ENCODE results near the gene KRT86.
"Not testable (repeated sequence)": the region's sequence is repeated elsewhere in the genome, so short reads cannot be mapped to it uniquely, and the experiment has no call there.

The KRT86 gene

DNA sequence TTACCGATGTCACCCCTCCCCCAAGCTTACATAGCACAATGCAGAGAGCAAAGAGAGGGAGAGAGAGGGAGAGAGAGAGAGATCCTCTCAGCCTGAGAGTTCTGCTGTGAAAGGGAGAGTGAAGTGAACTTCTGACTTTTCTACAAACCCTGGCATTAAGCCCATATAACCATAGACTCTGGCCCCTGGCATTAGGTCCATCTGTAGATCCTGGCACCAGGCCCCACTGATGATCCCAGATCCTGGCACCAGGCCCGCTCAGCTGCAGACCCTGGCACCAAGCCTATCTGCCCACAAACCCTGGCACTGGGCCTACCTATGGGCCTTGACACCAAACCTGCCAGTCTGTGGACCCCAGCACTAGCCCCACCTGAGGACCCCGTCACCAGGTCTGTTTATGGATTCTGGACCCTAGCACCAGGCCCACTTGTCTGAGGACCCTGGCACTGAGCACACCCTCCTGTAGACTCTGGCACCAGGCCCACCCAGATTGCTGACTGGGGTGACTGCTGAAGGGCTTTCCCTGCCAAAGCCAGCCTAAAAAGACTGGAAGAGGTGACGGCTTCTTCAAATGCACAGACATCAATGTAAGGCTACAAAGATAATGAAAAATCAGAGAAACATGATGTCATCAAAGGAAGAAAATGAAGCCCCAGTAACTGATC, 61.3 kb downstream of the KRT86 start:
- ATAC-seq, result no peak
- Mint-ChIP-seq H3K4me3 (no peak overlapping the region), H3K27ac (no peak overlapping the region), H3K36me3 (no peaks in the 10 kb centered on the region), H3K9me3 (peaks cover 4% of the 10 kb centered on the region), H3K4me1 (peaks cover 7% of the 10 kb centered on the region)
- no peak for DNase-seq (ENCODE audit: low spot score in 2 of 2)

DNA sequence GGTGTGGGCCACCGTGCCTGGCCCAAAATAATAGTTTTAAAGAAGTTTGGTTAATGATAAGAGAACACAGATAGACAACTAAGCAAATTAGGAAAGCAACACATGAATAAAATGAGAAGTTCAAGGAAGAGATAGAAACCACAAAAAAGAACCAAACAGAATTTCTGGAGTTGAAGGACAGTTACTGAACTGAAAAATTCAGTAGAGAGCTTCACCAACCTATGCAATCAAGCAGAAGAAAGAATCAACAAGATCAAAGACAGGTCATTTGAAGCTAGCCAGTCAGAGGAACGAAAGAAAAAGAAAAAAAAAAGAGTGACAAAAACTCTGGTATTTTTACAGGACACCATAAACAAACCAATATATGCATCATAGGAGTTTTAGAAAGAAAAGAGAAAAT, 62.2 kb downstream of the KRT86 start:
- Mint-ChIP-seq H3K27ac (no peak overlapping the region), H3K9me3 (peaks cover 4% of the 10 kb centered on the region), H3K36me3 (no peaks in the 10 kb centered on the region), H3K4me3 (no peak overlapping the region), H3K4me1 (peaks cover 7% of the 10 kb centered on the region)
- no peak for DNase-seq (ENCODE audit: low spot score in 2 of 2)
- ATAC-seq, result no peak

DNA sequence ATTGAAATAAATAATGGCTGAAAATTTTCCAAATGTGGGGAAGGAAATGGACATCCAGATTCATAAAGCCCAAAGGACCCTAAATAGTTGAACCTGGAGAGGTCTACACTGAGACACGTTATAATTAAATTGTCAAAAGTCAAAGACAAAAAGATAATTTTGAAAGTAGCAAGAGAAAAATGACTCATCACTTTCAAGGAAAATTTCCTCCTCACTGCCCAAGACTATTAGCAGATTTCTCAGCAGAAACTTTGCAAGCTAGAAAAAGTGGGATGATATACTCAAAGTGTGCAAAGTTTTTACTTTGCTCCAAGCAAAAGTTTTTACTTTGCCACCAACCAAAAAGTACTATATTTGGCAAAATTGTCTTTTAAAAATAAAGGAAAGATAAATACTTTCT, 62.6 kb downstream of the KRT86 start:
- no peak for DNase-seq (ENCODE audit: low spot score in 2 of 2)
- H3K9me3 Mint-ChIP-seq, result peaks cover 4% of the 10 kb centered on the region
- H3K27ac Mint-ChIP-seq, result no peak overlapping the region
- no peak for ATAC-seq
- H3K4me1 Mint-ChIP-seq, result peaks cover 7% of the 10 kb centered on the region
- H3K36me3 Mint-ChIP-seq, result no peaks in the 10 kb centered on the region
- no peak overlapping the region for H3K4me3 Mint-ChIP-seq

DNA sequence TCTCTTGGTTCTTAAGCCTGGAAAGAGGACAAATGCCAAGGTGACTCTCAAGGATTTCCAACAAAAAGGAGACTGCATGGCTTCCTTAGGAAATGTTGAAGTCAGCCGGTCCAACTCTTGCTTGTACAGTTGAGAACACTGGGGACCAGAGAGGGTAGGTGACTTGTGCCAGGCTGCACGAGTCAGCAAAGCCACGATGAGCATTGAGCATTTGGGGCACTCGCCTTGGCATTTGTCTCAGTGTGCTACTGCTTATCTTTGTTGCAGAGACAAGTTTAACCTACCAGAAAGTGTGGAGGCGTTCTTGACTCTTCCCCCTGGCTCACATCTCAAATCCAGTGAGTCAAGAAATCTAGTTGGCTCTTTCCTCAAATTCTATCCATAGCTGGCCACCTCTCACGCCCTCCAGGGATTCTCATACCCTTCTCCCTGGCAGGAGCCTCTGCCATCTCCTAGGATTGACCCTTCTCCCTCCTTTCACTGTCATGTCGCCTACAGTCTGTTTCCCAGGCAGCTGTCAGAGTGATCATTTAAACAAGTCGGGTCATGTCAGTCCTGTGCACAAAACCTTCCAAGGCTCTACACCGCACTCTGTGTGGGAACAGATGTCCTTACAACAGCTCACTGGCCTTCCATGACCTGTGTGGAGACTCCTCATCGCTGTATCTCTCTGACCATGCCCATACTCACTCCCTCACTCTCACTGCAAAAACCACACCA, 64.0 kb downstream of the KRT86 start:
- ATAC-seq, result no peak
- peaks cover 7% of the 10 kb centered on the region for H3K4me1 Mint-ChIP-seq
- H3K36me3 Mint-ChIP-seq, result no peaks in the 10 kb centered on the region
- no peak overlapping the region for H3K27ac Mint-ChIP-seq
- H3K4me3 Mint-ChIP-seq, result no peak overlapping the region
- DNase-seq (ENCODE audit: low spot score in 2 of 2), result no peak
- peaks cover 4% of the 10 kb centered on the region for H3K9me3 Mint-ChIP-seq

DNA sequence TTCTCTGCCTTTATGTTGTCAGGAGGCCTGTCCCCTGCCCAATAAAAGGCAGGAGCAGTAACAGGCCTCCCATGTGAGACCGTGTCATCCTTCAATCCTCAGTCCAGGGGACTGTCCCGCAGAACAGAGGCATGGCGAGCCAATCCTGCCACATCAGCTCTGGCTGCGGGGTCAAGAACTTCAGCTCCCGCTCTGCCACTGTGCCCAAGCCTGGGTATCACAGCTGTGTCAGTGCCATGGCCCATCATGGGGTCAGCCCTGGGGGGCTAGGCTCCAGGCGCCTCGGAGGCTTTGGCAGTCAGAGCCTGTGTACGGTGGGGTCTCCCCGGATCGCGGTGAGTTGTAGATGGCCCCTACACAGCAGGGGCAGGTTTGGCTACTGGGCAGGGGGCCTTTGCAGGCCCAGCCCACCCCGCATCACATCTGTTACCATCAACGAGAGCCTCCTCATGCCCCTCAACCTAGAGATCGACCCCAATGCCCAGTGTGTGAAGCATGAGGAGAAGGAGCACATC, 66.7 kb downstream of the KRT86 start:
- Mint-ChIP-seq H3K4me3 (no peak overlapping the region), H3K4me1 (peaks cover 7% of the 10 kb centered on the region), H3K36me3 (no peaks in the 10 kb centered on the region), H3K9me3 (peaks cover 4% of the 10 kb centered on the region), H3K27ac (no peak overlapping the region)
- DNase-seq (ENCODE audit: low spot score in 2 of 2) (no peak), ATAC-seq (no peak)

DNA sequence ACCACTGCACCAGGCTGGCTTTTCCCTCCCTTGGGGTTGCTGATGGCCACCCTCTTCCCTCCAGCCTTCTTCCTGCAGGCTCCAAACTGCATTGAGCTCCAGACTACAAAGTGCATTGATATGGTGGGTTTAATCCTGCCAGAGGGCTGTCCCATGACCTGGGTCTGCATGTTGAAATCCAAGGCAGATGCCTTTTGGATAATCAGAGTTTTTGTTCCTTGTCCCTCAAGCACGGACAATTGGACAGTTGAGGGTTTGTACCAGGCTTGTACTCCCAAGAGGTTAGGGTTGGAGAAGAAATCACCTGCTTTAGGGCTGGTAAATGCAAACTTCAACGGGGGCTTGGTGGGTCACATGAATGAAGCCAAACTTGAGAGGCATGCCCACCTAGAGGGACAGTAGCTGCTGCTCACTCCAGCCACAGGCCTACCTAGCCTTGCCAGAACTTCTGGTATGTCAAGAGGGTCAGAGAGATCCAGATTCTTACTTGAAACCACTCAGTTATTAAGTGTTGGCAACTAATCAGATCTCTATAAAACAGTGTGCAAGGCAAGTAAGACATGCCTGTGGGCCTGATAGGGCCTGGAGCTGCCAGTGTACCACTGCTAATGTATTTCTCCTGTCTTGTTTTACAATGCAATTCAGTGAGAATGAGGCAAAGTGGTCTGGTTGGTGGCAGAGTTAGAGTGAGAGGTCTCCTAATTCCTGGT, 68.5 kb downstream of the KRT86 start:
- H3K9me3 Mint-ChIP-seq, result no peaks in the 10 kb centered on the region
- no peaks in the 10 kb centered on the region for H3K36me3 Mint-ChIP-seq
- no peak overlapping the region for H3K27ac Mint-ChIP-seq
- H3K4me3 Mint-ChIP-seq, result no peak overlapping the region
- DNase-seq (ENCODE audit: low spot score in 2 of 2) (no peak), ATAC-seq (no peak)
- no peaks in the 10 kb centered on the region for H3K4me1 Mint-ChIP-seq

DNA sequence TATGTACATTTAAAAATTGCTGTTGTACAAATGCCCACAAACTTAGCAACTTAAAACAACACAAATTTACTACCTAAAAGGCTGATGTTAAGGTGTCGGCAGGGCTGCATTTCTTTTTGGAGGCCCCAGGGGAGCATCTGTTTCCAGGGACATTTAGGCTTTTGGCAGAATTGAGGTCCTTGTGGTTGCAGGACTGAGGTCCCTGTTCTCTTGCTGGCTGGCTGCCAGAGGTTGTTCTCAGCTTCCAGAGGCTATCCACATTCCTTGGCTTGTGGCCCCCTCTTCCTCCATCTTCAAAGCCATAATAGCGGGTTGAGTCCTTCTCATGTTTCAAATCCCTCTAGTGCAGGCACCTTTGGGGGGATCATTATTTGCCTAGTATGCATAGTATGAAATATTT, 69.1 kb downstream of the KRT86 start:
- Mint-ChIP-seq H3K4me3 (no peak overlapping the region), H3K27ac (no peak overlapping the region), H3K4me1 (no peaks in the 10 kb centered on the region), H3K9me3 (no peaks in the 10 kb centered on the region), H3K36me3 (no peaks in the 10 kb centered on the region)
- ATAC-seq, result no peak
- DNase-seq (ENCODE audit: low spot score in 2 of 2), result no peak

DNA sequence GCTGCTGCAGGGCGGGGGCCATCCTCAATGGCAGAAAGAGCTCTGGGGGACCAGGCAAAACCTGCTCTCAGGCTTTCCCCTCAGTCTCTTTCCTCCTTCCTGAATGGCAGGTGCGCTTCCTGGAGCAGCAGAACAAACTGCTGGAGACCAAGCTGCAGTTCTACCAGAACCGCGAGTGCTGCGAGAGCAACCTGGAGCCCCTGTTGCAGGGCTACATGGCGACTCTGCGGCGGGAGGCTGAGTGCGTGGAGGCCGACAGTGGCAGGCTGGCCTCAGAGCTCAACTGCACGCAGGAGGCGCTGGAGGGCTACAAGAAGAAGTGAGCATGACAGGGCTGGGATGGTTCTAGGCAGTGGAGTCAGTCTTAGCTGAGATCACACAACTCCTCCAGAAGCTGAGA, 69.7 kb downstream of the KRT86 start:
- Mint-ChIP-seq H3K4me1 (peaks cover 2% of the 10 kb centered on the region), H3K9me3 (no peaks in the 10 kb centered on the region), H3K4me3 (no peak overlapping the region), H3K36me3 (no peaks in the 10 kb centered on the region), H3K27ac (no peak overlapping the region)
- no peak for DNase-seq (ENCODE audit: low spot score in 2 of 2)
- ATAC-seq, result no peak

DNA sequence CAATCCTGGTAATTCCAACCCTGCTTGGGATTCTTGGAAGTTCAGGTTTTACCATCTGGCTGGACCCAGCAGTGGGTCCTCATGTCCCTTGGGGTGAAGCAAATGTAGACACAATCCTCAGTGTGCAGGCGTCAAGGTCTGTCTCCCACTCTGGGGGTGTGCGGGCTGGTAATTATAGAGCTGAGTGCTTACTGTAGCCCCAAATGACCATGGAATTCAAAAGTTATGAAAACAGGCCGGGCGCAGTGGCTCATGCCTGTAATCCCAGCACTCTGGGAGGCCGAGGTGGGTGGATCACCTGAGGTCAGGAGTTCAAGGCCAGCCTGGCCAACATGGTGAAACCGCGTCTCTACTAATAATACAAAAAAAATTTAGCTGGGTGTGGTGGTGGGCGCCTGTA, 70.6 kb downstream of the KRT86 start:
- H3K4me1 Mint-ChIP-seq, result not testable (repeated sequence)

DNA sequence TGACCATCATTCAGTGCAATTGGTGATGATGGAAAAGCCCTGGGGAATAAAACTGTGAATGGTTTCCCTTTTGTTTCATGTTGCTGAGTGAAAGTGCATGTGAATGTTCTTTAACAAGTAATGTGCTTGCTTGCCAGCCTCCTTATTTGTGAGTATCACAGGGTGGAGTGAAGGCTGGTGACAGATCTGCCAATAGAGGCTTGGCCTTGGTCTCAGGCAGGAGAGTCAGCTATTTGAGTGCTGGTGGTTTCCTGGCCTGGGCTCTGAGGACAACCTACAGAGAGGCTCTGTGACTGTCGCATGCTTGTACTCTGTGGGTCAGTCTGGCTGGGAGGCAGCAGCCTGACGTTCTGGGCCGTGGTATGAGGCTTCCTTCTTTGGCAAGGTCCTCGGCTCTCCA, 72.1 kb downstream of the KRT86 start:
- no peaks in the 10 kb centered on the region for H3K9me3 Mint-ChIP-seq
- no peaks in the 10 kb centered on the region for H3K36me3 Mint-ChIP-seq
- H3K4me3 Mint-ChIP-seq, result no peak overlapping the region
- H3K27ac Mint-ChIP-seq, result no peak overlapping the region
- peaks cover 15% of the 10 kb centered on the region for H3K4me1 Mint-ChIP-seq
- no peak for ATAC-seq
- no peak for DNase-seq (ENCODE audit: low spot score in 2 of 2)

More for the DNA sequence above, 70.6 kb downstream of the KRT86 start:
- H3K36me3 Mint-ChIP-seq; DNase-seq (ENCODE audit: low spot score in 2 of 2); ATAC-seq; H3K27ac Mint-ChIP-seq; H3K4me3 Mint-ChIP-seq; H3K9me3 Mint-ChIP-seq: not testable (repeated sequence)

DNA sequence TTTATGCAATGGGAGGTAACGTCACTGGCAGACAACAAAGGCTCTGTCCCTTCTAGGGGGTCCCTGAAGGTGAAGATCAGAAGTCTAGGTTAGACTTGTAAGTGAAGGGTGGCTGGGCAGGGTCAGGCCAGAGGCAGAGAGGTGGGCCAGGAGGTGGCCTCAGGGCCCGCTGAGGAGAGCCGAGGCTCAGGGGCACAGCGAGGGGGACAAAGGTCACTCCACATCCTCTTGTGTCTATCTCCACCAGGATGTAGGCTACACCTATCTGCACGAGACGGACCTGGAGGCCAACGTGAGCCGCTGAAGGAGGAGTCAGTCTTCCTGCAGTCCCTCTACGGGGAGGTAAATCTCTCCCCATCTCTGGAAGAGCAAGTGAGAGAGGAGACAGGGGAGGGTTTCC, 72.6 kb downstream of the KRT86 start:
- no peak for DNase-seq (ENCODE audit: low spot score in 2 of 2)
- ATAC-seq, result no peak
- Mint-ChIP-seq H3K4me1 (peaks cover 19% of the 10 kb centered on the region), H3K9me3 (no peaks in the 10 kb centered on the region), H3K27ac (no peak overlapping the region), H3K36me3 (no peaks in the 10 kb centered on the region), H3K4me3 (no peak overlapping the region)

DNA sequence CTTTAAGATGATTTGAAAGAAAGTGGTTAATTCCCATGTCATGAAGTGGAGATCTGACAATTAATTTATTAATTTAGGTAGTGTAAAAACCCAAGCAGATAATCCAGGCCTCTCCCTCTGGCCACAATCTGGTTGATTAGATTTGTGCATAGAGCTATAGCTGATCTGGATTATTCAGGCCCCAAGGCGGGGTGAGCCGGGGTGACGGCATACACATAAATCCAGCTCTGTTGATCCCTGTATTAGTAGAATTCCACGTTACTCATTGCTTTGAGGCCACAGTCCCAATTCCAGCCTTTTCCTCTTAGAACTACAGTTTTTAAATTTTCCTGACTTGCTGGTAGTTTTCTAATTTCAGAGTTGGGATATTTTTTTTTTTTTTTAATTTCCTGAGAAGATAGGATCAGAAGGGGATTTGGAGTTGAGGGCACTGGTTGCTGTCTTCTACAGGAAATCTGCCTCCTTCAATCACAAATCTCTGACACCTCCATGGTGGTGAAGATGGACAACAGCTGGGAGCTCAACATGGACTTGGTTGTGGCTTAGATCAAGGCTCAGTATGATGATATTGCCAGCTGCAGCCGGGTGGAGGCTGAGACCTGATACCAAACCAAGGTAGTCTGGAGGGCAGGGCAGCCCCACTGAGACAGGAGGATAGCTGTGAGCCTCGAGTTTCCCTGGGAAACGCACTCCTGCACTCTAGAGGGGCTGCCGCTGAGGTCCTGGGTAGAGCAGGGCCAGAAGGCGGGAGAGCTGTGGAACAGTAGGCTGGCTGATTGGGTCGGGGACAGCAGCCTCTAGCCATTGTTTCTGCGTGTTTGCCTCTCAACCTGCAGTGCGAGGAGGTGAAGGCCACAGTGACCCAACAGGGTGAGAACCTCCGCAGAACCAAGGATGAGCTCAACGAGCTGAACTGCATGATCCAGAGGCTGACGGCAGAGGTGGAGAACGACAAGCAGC, 73.4 kb downstream of the KRT86 start:
- no peak overlapping the region for H3K27ac Mint-ChIP-seq

DNA sequence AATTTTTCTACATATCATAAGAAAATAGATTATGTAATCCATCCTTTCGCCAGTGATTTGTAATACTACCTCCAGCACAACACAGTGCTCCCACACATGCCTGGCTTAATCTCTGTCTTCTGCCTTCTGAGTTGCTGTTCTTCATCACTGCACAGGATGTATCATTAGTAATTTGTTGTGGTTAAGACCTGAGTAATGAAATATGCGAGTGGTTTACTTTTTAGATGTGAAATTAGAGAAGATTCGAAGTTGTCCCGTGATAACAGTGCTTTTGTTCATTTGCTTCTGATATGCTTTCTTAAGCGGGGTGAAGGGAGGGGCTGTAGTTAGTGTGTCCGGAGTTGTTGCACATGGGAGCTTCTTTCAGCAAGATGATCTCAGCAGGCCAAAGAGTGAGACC, 74.8 kb downstream of the KRT86 start:
- Mint-ChIP-seq H3K9me3 (no peaks in the 10 kb centered on the region), H3K4me3 (no peak overlapping the region), H3K36me3 (no peaks in the 10 kb centered on the region), H3K4me1 (peaks cover 28% of the 10 kb centered on the region), H3K27ac (no peak overlapping the region)
- ATAC-seq, result no peak
- DNase-seq (ENCODE audit: low spot score in 2 of 2), result no peak

More for the DNA sequence above, 73.4 kb downstream of the KRT86 start:
- H3K9me3 Mint-ChIP-seq, result no peaks in the 10 kb centered on the region
- H3K4me3 Mint-ChIP-seq, result no peak overlapping the region
- peaks cover 26% of the 10 kb centered on the region for H3K4me1 Mint-ChIP-seq
- H3K36me3 Mint-ChIP-seq, result no peaks in the 10 kb centered on the region
- ATAC-seq (no peak), DNase-seq (ENCODE audit: low spot score in 2 of 2) (no peak)

DNA sequence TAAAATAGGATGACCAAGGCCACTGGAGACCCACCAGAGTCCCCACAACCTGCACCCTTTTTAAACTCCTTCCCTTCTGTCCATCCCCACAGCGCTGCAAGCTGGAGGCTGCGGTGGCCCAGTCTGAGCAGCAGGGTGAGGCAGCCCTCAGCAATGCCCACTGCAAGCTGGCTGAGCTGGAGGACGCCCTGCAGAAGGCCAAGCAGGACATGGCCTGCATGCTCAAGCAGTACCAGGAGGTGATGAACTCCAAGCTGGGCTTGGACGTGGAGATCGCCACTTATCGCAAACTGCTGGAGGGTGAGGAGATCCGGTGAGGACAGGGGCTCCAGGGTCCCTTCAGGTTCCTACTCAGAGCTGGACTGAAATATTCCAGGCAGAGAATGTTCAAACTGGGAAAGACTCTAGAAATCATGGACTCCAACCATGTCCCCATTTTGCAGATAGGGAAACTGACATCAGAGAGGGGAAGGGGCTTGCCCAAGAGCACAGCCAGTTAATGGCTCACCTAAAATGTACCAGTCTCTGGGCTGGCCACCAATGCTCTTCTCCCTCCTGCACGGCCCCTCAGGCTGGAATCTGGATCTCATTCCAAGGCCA, 75.7 kb downstream of the KRT86 start:
- Mint-ChIP-seq H3K4me3 (no peak overlapping the region), H3K4me1 (peaks cover 28% of the 10 kb centered on the region), H3K9me3 (no peaks in the 10 kb centered on the region), H3K36me3 (no peaks in the 10 kb centered on the region), H3K27ac (no peak overlapping the region)
- DNase-seq (ENCODE audit: low spot score in 2 of 2), result no peak
- ATAC-seq, result no peak

Measured in stimulated activated effector memory CD8-positive, alpha-beta T cell treated with anti-CD3 and anti-CD28 coated beads, Interleukin-12 subunit alpha, Interleukin-12 subunit beta, amount 100 ng/mL, for 72 hours (primary cell).